Neural crest cell (in vitro differentiated cells): Measurements from ENCODE around the gene CREM. TPM values are rescaled to one million over a fixed set of nuclear protein-coding genes. Genes with fewer than 3 reads are reported as not detected.

Experiments used
- DNase-seq: peaks from one replicate; pipeline ENCODE4 v3.0.0; 2021; ENCODE audit warnings: low read depth, mixed read lengths, low spot score
- H3K27ac Mint-ChIP-seq: one replicate; pipeline ENCODE4 v1.8.0; 2021; ENCODE audit warnings: mild to moderate bottlenecking, mixed read lengths; ENCODE audit not compliant: unreplicated experiment
- H3K27me3 Mint-ChIP-seq: 2 replicates; pipeline ENCODE4 v1.8.0; 2021; ENCODE audit warnings: low read depth, mild to moderate bottlenecking, mixed read lengths
- H3K36me3 Mint-ChIP-seq: 2 replicates; pipeline ENCODE4 v1.8.0; 2021; ENCODE audit warnings: low read depth, mild to moderate bottlenecking, mixed read lengths
- H3K4me1 Mint-ChIP-seq: 2 replicates; pipeline ENCODE4 v1.8.0; 2021; ENCODE audit warnings: mixed read lengths
- H3K4me3 Mint-ChIP-seq: one replicate; pipeline ENCODE4 v1.8.0; 2021; ENCODE audit warnings: mild to moderate bottlenecking, mixed read lengths
- H3K9me3 Mint-ChIP-seq: 2 replicates; pipeline ENCODE4 v1.8.0; 2021; ENCODE audit warnings: mixed read lengths
- microRNA-seq: library from miRNA; unstranded; fragments of <30 nt; microRNA quantifications from one replicate; pipeline ENCODE4, GENCODE V29; 2020
- total RNA-seq: library from RNA; stranded (reverse); gene quantifications from 2 replicates; pipeline ENCODE4 v1.2.1, GENCODE V29; 2021
- TF ChIP-seq, protein P1 (sequence below): fragments of 200-600 bp; sonication (generic); conservative IDR thresholded peaks from 2 replicates; pipeline ENCODE4 v1.5.0; 2021; ENCODE audit warnings: antibody characterized with exemption, mild to moderate bottlenecking

CREM gene
- total RNA-seq, 1 donor from 2014 or later: 29.6 TPM

DNA sequence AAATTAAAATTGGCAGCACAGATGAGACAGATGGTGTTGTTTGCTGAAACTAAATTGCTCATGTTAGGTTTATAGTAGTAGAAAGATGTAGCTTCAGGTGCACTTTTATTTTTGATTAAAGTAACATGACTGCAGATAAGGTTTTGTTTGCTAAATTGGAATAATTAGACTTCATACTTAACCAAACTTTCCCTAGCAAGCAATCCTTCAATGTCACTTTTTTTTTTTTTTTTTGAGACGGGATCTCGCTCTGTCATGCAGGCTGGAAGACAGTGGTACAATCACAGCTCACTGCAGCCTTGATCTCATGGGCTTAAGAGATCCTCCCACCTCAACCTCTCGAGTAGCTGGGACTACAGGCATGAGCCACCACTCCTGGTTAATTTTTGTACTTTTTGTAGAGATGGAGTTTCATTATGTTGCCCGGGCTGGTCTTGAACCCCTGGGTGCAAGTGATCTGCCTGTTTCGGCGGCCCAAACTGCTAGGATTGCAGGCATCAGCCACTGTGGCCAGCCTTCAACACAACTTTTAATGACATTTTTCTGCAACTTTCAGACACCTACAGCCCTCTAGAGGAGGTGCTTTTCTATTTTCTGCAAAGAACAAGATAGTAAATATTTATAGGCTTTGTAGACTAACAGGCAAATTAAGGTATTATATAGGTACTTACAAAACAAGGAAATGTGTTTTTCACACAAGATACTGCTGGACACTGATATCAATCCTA lies 124.9 kb downstream of the CREM start:
- TF ChIP-seq, protein P1, sequence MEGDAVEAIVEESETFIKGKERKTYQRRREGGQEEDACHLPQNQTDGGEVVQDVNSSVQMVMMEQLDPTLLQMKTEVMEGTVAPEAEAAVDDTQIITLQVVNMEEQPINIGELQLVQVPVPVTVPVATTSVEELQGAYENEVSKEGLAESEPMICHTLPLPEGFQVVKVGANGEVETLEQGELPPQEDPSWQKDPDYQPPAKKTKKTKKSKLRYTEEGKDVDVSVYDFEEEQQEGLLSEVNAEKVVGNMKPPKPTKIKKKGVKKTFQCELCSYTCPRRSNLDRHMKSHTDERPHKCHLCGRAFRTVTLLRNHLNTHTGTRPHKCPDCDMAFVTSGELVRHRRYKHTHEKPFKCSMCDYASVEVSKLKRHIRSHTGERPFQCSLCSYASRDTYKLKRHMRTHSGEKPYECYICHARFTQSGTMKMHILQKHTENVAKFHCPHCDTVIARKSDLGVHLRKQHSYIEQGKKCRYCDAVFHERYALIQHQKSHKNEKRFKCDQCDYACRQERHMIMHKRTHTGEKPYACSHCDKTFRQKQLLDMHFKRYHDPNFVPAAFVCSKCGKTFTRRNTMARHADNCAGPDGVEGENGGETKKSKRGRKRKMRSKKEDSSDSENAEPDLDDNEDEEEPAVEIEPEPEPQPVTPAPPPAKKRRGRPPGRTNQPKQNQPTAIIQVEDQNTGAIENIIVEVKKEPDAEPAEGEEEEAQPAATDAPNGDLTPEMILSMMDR: no peak
- H3K27me3 Mint-ChIP-seq: no peaks in the 10 kb centered on the region
- no peaks in the 10 kb centered on the region for H3K36me3 Mint-ChIP-seq
- no peak overlapping the region for H3K4me3 Mint-ChIP-seq
- no peak for DNase-seq
- H3K4me1 Mint-ChIP-seq: no peaks in the 10 kb centered on the region
- no peak overlapping the region for H3K27ac Mint-ChIP-seq
- peaks cover 4% of the 10 kb centered on the region for H3K9me3 Mint-ChIP-seq

GRCh38 chr10:35257057-35257983 lies 130.7 kb downstream of the CREM start:
- Mint-ChIP-seq H3K9me3 (peaks cover 11% of the 10 kb centered on the region), H3K4me1 (no peaks in the 10 kb centered on the region), H3K36me3 (no peaks in the 10 kb centered on the region), H3K4me3 (no peak overlapping the region), H3K27me3 (no peaks in the 10 kb centered on the region), H3K27ac (no peak overlapping the region)
- DNase-seq: no peak
- TF ChIP-seq, protein P1: no peak

DNA sequence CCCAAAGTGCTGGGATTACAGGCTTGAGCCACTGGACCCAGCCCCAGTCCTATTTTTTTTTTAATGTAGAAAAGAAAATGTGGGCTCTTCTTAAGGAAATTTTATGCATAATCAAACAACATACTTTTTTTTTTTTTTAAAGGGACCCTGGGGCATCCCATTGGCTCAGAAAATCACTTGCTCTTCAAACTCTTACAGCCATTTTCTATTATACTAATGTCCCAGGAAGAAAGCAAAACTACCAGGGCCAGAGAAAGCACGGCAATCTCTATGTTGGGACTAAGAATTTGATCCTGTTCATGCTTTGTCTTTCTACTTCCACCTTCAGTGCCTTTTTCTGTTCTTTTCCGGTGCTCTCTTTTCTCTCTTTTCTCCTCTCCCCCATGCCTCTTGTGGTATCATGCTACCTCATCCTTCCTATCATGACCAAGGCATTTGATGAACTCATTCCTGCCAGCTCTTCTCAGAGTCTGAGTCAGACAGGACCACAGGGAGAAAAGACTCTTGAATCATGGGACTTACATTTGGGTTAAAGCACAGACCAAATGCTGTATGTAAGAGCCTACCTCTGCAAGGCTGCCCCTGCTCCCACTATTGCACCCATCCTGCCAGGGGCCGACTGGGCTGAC lies 133.2 kb downstream of the CREM start:
- no peaks in the 10 kb centered on the region for H3K36me3 Mint-ChIP-seq
- TF ChIP-seq, protein P1: no peak
- H3K9me3 Mint-ChIP-seq: peaks cover 15% of the 10 kb centered on the region
- no peak overlapping the region for H3K4me3 Mint-ChIP-seq
- peak overlapping the region; percentile 63 for H3K27ac Mint-ChIP-seq
- no peaks in the 10 kb centered on the region for H3K27me3 Mint-ChIP-seq
- DNase-seq: no peak
- H3K4me1 Mint-ChIP-seq: no peaks in the 10 kb centered on the region

DNA sequence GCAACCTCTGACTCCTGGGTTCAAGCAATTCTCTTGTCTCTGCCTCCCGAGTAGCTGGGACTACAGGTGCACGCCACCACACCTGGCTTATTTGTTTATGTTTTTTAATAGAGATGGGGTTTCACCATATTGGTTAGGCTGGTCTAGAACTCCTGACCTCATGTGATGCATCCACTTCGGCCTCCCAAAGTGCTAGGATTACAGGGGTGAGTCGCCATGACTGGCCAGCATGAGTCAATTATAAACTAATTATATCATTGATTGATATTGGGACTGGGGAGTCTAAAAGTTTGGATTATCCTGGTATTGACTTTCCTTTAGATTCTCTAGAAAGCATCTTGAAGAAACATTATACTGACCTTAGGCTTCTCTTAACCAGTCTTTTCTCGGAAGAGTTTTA lies 135.8 kb downstream of the CREM start:
- TF ChIP-seq, protein P1: no peak
- Mint-ChIP-seq H3K27me3 (no peaks in the 10 kb centered on the region), H3K4me1 (peaks cover 3% of the 10 kb centered on the region), H3K27ac (no peak overlapping the region), H3K4me3 (no peak overlapping the region), H3K36me3 (no peaks in the 10 kb centered on the region), H3K9me3 (peaks cover 9% of the 10 kb centered on the region)
- DNase-seq: no peak

Small RNA genes within 50 kb of the gene (microRNA-seq; reads per million reads assigned to microRNA genes)
- 12.4 reads per million, percentile 25 among the genes with 10 or more reads in this experiment for gene MIR3611

Other genes starting within 250 kb of the CREM start
- gene CUL2, start 36.5 kb upstream of the CREM start, total RNA-seq: 40.1 and 40.9 TPM in 2 replicates
- gene CCNY, start 209.7 kb downstream of the CREM start, total RNA-seq: 57.0 and 63.1 TPM in 2 replicates